IPS DF 19.7 (cell line): ENCODE results near the gene WFDC10A.
"Not testable (repeated sequence)": the region's sequence is repeated elsewhere in the genome, so short reads cannot be mapped to it uniquely, and the experiment has no call there.

Source experiments
- DNase-seq: peaks from one replicate; pipeline ENCODE4 v3.0.0-alpha.2; 2013; ENCODE audit warnings: low read depth, low spot score

The WFDC10A gene

DNA sequence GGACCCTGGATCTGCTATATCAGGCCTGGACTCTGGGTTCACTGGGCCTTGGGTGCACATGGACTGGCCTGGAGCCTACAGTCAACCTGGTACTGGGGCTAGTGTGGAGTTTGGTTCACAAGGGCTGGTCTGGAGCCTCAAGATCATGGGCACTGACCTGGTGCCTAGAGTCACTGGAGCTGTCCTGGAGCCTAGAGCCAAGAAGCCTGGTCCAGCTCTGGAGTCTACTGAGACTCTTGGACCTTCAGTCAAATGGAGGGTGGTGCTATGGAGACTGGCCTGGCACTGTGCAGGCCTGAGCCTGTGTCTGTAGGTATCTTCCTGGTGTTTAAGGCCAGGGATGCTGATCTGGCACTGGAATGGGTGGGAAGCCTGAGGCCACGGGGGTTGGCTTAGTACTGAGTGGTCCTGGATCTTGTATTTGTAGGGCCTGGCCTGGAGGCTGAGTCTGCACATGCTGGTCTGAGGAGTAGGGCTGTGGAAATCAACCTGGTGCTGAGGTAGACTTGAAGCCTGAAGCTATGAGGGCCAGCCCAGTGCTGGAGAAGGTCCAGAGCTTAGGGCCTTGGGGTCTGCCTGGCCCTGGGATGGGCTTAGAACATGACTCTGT lies 18.0 kb downstream of the WFDC10A start:
- DNase-seq = no peak

DNA sequence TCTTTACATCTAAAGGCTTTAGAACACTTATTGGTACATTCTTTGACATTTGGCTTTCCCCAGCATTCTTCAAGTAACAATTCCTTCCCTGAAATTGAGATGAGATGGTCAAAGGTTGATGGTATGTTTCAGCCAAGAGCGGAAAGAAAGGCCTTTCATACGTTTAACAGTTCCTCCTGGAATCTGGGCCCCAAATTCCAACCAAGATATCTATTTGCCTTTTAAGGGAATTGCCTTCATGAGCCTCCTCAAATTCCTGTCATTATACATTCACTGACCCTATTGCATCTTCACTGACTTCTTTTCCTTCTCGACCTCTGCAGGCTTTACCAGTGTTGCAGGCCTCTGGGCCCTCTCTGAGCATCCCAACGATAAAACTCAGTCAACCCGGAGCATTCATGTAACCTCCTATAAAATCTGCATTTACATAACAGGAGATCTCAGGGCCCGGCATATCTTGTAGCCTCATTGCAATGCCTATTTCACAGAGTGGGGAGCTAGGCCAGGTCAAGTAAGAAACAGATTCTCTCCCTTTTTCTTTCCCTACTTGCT lies 19.8 kb downstream of the WFDC10A start:
- peak; percentile 35 for DNase-seq

DNA sequence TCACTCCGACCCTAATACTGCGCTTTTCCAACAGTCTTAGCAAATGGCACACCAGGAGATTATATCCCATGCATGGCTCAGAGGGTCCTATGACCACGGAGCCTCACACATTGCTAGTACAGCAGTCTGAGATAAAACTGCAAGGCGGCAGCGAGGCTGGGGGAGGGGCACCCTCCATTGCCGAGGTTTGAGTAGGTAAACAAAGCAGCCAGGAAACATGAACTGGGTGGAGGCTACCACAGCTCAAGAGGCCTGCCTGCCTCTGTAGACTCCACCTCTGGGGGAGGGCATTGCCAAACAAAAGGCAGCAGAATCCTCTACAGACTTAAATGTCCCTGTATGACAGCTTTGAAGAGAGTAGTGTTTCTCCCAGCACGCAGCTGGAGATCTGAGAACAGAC lies 22.2 kb downstream of the WFDC10A start:
- not testable (repeated sequence) for DNase-seq

DNA sequence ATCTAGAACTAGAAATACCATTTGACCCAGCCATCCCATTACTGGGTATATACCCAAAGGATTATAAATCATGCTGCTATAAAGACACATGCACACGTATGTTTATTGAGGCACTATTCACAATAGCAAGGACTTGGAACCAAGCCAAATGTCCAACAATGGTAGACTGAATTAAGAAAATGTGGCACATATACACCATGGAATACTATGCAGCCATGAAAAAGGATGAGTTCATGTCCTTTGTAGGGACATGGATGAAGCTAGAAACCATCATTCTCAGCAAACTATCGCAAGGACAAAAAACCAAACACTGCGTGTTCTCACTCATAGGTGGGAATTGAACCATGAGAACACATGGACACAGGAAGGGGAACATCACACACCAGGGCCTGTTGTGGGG lies 27.5 kb downstream of the WFDC10A start:
- DNase-seq = not testable (repeated sequence)

DNA sequence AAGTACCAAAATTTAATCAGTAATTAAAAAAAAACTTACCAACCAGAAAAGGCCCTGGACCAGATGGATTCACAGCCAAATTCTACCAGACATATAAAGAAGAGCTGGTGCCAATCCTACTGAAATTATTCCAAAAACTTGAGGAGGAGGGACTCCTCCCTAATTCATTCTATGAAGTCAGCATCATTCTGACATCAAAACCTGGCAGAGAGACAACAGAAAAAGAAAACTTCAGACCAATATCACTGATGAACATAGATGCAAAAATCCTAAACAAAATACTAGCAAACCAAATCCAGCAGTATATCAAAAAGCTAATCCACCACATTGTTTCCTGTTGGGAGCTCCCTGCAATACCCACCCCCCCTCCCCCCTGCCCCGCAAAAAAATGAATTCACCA lies 40.6 kb downstream of the WFDC10A start, which contains the start of gene WFDC11:
TSS of gene WFDC11 (minus strand) at position 101 of the 400 bp plus-strand sequence. CDS start 19,639 bp downstream, outside the sequence.
- DNase-seq = no peak

DNA sequence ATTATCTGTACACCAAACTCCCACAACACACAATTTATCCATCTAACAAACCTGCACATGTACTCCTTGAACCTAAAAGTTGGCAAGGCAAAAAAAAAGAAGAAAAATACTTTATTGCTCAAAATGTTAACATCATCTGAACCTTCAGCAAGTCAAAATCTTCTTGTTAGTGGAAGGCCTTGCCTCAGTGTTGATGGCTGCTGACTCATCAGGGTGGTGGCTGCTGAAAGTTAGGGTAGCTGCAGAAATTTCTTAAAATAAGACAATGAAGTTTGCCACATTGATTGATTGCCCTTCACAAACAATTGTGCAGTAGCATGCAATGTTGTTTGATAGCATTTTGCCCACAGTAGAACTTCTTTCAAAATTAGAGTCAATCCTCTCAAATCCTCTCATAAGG lies 43.2 kb downstream of the WFDC10A start:
- no peak for DNase-seq

DNA sequence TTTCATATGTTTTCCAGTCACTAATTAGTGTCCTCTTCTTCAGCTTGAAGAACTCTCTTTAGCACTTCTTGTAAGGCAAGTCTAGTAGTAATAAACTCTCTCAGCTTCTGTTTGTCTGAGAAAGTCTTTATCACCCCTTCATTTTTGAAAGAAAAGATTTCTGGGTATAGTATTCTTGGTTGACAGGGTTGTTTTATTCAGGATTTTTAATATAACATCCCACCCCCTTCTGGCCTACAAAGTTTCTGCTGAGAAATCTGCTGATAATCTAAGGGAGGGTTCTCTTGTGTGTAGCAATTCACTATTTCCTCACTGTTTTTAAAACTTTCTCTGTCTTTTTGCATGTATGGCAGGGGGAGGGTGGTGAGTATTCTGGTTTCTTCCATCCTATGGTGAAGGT lies 50.1 kb downstream of the WFDC10A start:
- DNase-seq = no peak
